GM19351 (cell line): ENCODE data around the gene ABHD17A.

Source experiments
- ATAC-seq: cut with Tn5 transposase; IDR thresholded peaks from one replicate; pipeline ENCODE4 v1.9.1; 2021; ENCODE audit warnings: mild to moderate bottlenecking, moderate library complexity; ENCODE audit not compliant: unreplicated experiment

The ABHD17A gene

DNA sequence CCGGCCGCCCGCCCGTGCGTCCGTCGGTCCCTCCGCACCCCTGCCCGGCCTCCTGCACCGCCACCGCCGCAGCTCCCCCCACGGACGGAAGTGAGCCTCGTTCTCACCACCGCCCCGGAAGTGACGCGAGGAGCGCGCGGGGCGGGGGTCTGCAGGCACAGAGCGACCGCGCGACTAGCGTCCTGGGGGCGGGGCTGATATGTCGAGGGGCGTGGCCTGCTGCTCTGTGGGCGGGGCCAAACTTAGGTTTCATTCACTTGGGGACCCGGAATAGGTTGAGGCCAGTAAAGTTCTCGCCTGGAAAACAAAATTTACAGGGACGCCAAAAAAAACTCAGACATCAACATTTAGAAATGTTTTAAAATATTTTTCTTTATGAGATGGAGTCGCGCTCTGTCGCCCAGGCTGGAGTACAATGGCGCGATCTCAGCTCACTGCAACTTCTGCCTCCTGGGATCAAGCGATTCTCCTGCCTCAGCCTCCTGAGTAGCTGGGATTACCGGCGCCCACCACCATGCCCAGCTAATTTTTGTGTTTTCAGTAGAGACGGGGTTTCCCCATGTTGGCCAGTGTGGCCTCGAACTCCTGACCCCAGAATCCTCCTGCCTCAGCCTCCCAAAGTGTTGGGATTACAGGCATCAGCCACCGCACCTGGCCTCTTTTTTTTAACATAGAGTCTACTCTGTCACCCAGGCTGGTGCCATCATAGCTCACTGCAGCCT is at the start of gene ABHD17A:
TSS of gene ABHD17A (minus strand) at position 99 of the 722 bp plus-strand sequence. CDS start 3,930 bp downstream, outside the sequence.
- ATAC-seq, result peak; percentile 75

DNA sequence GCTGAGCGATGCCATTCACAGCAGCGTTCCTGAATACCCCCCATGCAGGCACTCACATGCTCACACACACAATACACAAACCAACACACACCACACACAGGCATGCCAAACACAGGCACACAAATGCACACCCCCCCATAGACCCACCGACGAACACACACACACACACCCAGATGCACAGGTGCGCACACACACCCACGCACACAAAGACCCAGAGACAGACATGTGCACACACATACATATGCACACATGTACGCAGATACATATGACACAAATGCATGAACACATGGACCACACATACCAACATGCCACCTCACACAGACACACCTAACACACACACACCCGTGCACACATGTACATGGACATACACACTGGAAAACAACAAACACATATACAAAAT is 48.6 kb upstream of the ABHD17A start:
- no peak for ATAC-seq

DNA sequence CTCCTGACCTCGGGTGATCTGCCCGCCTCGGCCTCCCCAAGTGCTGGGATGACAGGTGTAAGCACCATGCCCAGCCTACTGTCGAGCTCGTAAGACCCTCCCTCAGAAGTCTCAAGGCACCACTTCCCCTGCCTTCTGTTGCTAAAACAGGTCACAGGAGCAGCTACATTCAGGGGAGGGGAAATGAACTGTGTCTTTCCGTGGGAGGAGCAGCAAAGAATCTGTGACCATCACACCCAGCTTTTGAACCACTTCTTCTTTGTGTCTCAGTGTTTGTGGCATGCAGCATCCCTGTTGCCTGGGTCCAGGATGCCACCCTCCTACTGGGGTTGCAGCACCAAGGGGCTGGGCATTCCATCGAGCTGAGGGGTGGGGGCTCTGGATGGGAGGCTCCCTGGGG is 47.9 kb upstream of the ABHD17A start:
- ATAC-seq, result no peak

DNA sequence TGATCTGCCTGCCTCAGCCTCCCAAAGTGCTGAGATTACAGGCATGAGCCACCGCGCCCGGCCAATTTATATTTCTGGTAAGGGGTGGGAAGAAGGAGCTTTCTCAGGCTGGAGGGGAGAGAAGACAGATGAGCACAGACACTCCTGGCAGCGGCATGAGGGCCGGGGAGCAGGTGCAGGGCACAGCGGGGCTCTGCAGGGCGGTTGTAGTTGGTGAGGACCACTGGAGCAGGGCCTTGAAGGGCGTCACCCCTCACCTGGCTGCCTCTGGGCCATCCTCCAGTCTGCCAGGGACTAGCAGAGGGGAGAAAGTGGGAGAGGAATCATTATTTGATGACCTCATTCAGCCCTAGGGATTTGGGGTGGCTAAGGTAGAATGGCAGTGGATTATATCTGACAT is 47.1 kb upstream of the ABHD17A start:
- no peak for ATAC-seq

DNA sequence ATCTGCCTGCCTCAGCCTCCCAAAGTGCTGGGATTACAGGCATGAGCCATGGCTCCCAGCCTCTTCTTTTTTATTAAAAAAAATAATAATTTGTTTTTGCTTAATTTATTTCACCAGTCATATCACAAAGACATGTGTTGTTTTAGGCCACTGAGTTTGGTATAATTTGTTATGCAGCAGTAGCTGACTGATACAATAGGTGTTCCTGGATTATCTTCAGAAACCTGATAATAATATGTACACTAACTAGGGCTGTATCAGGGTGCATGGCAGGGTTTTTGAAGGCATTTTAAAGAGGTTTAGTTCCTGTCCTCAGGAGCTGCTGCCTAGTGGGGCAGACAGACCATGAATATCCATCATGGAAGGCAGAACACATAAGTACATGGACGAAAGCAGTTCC is 46.1 kb upstream of the ABHD17A start:
- ATAC-seq, result no peak

DNA sequence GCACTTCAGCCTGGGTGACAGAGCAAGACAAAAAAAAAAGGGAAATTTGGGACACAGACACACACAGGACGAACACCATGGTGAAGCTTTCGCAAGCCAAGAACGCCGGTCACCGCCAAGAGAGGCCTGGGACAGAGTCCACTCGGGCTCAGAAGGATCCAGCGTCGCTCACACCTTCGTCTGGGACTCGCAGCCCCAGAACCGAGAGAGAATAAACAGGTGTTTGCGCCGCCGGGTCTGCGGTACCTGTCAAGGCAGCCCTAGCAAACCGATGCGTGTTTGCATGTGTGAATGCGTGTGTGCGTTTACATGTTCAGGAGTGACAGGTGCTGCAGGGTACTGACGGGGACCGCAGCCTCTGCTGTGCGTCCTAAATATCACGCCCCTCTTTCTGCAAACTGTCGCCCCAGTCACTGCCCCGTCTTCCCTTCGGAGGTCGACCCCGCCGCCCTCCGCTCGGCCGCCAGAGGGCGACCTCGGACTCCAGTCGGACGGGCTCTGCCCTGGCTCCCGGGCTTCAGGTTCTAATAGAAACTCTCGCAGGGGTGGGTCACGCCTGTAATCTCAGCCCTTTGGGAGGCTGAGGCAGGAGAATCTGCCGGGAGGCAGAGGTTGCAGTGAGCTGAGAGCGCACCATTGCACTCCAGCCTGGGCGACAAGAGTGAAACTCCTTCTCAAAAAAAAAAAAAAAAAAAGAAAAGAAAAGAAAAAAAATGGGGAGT is 43.9 kb upstream of the ABHD17A start:
- ATAC-seq, result no peak

DNA sequence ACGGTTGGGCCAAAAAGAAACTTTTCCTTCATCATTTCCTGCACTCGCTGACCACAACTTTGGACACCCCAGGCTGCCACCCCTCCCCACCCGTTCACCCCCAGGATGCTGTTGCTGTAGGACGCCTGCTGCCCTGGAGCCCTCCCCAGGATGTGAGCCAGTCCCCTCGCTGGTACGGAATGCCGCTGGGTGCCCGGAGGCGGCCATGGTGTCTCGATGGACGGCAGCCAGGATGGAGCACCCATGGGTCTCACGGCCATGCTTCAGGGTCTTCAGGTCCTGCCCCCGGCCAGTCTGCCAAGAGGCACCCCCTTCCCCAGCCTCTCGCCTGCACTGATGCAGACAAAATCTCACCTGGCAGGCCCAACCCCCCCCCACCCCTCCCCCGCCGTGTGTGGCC is 40.2 kb upstream of the ABHD17A start:
- no peak for ATAC-seq

DNA sequence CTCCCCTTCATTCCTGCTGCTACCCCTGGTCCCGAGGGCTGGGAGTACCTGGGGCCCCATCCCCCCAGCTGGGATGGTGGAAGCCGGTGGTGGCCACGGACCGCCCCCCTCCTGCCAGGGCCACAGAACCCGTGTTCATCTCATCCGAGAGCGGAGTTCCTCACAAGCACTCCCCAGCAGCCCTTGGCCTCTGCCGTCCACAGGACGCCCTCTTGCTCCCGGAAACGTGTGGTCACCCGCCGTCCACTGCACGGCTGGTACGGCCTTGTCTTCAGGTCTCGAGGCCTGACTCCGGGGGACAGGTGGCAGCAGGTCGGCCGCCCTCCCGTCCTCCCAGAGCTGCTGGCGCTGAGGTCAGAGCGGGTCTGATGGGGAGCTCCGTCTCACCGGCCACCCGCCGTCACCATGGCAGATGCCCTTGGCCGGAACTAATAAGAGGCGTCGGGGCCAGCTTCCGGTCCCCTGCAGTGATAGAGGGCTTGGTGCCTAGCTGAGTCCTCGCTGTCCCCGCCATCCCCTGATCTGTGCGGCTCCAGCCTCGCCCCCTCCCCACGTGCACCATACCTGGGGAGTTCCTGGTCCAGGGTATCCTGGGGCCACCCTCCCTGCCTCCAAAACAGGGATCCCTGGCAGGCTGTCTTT is 39.1 kb upstream of the ABHD17A start:
- ATAC-seq, result no peak

DNA sequence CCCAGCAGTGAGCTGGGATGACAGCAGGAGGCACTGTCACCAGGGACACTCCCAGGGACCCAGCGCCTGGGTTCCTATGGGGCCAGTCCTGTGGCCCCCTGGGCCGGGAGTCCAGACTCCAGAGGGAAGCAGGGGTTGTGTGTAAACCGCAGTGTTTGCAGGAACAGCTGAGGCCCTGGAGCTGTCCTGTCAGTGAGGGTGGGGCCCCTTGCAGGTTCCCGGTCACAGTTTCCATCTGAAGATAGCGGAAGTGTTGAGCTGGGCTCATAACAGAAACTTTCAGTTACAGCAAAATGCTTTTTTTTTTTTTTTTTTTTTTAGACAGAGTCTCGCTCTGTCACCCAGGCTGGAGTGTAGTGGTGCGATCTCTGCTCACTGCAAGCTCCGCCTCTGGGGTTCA is 38.0 kb upstream of the ABHD17A start:
- no peak for ATAC-seq

DNA sequence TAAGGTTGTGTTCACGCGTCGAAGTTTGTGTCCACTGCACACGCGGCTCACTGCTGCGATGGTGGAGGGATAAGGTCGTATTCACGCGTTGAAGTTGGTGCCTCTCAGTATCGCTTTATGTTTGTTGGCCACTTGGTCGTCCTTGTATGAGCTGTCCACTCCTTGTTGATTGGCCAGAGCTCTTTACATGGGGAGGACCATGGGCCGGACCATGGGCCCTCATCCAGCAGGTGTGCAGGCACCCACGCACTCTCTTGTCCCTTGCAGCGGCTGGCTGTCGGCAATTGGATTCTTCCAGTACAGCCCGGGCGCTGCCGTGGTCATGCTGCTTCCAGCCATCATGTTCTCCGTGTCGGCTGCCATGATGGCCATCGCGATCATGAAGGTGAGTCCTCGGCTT is 37.5 kb upstream of the ABHD17A start:
- no peak for ATAC-seq

DNA sequence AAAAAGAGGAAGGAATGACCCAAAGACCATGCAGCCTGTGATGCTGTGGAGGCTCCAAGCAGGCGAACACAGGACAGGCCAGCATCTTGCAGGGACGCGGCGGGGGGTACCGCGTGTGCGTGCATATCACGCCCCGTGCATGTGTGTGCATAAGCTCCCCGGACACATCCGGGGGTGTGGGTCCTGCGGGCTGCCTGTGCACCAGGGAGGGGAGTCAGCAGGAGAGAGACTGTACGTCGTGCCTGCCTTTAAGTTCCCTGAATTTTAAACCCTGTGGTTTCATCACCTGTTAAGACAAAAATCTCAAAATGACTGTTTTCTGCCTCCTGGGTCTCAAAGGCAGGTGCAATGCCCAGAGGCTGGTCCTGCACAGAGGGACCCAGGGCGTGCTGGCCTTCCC is 36.5 kb upstream of the ABHD17A start:
- no peak for ATAC-seq

DNA sequence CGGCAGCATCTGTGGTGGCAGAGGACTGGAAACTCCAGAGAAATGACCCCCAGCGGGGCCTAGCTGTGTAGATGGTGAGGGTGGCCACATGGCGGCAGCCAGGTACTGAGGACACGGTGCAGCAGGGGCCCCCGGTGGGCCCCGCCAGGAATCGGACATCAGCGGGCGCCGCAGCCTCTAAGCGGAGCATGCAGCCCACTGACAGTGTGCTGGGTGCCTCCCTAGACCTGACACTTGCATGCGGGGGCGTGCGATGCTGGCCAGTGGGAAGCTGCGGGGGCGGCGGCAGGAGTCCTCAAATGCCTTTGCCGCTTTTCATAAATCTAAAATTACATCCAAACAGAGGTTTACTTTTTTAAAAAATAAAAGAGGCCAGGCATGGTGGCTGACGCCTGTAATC is 36.0 kb upstream of the ABHD17A start:
- ATAC-seq, result no peak

DNA sequence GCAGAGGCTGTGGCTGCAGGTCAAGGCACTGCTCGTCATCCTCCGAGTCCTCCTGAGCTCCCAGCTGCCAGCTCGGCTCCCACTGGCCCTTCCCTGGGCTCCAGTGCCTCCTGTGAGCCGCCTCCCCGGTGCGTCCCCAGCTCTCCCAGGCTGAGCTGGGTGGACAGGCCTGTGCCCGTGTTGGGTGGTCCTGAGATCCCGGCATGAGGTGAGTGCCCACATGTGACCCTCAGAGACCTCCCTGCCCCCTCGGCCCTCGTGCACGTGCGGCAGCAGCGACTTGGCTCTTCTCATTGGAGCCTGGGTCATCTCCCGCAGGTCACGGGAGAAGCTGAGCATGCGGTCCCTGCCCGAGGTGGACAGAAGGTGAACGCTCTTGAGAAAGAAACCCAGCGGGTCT is 35.3 kb upstream of the ABHD17A start:
- no peak for ATAC-seq

DNA sequence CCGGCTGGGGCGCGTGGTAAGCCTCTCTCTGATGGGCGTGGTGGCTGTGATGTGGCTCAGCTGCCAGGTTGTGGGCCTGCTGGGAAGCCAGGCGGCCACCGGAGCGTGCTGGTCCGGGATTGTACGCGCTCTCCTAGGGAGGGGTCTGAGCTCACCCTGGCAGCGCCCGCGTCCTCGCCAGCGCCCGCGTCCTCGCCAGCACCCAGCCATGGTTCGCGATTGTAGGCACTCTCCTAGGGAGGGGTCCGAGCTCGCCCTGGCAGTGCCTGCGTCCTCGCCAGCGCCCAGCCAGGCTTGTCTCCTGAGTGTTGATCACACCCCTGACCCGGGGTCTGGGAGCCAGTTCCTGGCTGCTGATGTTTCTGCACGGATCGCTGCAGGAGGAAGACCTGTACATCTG is 33.7 kb upstream of the ABHD17A start:
- no peak for ATAC-seq

DNA sequence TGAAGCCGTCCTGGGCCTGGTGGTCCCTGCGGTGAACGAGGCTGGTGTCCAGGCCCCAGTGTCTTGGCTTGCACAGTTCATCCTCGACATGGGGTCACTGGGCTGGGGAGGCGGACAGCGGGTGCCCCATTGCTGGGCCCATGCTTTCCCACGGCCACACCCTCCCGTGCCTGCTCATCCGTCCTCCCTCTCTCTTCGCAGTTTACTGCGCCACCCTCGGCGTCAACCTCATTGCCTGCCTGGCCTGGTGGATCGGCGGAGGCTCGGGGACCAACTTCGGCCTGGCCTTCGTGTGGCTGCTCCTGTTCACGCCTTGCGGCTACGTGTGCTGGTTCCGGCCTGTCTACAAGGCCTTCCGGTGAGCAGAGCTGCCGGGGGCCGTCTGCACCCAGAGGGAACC is 32.6 kb upstream of the ABHD17A start:
- no peak for ATAC-seq

DNA sequence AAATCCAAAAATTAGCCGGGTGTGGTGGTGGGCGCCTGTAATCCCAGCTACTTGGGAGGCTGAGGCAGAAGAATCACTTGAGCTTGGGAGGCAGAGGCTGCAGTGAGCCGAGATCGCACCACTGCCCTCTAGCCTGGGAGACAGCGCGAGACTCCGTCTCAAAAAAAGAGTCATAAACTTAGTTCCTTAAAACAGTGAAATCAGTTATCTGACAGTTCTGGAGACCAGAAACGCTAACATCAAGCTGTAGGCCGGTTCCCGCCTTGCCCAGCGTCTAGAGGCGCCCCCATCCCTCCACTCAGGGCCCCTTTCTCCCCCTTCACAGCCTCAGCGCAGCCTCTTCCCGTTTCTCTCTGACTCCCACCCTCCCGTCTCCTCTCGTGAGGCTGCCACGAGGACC is 31.9 kb upstream of the ABHD17A start:
- no peak for ATAC-seq

DNA sequence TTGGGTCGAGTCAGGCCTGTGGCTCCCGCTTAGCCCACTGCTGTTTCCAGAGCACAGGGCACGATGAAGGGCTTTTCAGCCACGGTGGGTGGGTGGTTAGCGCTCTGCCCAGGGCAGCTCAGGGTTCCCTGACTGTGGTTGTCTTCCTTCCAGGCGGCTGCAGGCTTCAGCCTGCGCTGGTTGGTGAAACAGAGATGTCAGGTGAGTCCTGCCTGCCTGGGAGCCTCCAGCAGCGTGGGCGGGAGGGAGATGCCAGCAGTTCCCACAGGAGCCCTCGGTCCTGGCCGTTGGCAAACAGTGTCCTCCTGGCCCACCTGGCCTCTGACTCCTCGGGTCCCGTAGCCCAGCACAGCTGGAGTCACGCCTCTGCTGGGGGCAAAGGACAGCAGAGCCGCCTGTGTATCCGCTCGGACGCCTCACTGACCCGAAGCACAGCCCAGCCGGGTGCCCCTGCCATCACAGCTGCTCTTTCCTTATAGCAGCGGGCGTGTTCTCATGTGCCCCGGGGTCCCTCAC is 29.6 kb upstream of the ABHD17A start:
- no peak for ATAC-seq

DNA sequence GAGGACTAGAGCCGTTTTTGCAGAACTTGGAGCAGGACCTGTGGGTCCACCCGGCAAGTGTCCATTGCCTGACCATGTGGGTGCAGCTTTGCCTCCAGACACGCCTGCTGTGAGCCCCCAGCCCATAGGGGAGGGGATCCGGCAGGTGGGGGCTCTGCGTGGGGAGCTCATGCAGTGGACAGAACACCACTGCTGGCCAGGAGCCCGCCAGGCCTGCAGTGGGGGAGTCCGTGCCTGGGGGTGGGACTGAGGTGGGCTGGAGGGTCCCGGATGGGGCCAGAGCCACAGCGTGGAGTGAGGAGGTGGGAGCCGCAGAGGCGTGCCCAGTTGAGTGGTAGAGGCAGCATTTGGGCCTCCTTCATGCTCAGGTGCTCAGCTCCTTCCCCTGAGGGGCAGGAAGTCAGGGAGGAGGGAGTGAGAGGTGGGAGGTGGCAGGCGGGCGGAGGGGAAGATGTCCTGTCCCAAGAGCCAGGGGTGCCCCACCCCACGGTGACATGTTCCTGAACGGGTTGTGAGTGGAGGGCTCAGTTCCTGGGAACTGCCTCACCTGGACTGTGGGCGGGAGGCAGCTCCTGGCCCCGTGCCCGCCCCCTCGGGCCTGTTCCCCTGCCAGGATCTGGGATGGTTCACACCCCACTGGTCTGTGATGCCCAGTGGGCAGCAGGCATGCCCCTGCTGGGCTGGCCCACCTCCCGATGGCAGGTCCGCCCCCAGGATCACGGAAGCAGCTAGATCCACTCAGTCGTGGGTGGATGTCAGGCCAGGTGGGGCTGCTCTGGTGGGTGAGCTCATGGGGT is 28.7 kb upstream of the ABHD17A start:
- ATAC-seq, result no peak

DNA sequence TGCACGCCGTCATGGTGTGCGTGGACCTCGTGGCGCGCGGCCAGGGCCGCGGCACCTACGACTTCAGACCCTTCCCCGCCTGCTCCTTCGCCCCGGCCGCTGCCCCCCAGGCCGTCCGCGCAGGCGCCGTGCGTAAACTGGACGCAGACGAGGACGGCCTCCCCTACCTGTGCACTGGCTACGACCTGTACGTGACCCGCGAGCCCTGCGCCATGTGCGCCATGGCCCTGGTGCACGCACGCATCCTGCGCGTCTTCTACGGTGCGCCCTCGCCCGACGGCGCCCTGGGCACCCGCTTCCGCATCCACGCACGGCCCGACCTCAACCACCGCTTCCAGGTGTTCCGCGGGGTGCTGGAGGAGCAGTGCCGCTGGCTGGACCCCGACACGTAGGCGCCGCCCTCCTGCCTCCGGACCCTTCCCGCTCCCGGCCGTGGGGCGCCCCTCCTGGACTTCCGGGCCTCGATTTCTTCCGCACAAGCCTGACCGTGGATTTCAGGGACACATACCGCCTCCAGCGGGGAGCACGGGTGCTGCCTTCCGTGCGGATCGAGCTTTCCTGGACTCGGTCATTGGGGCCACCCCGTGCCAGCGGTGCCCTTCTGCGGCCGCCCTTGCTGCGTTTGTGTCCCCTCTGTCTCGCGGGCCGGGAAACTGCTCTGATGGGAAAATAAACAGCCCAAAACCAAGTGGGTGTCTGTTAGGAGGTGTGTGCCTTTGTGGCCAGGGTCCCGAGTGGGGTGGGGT is 27.6 kb upstream of the ABHD17A start:
- ATAC-seq, result no peak

DNA sequence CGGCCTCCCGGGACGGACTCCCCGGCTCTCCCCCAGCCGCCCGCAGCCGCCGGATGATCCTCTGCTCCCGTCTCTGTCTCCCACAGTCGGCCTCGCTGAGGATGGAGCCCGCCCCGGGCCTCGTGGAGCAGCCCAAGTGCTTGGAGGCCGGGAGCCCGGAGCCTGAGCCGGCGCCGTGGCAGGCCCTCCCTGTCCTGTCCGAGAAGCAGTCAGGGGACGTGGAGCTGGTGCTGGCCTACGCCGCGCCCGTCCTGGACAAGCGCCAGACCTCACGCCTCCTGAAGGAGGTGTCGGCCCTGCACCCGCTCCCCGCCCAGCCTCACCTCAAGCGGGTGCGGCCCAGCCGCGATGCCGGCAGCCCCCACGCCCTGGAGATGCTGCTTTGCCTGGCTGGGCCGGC is 26.7 kb upstream of the ABHD17A start:
- ATAC-seq, result no peak
